HepG2 (cell line): ENCODE measurements around the gene EYA2. TPM values are rescaled to one million over a fixed set of nuclear protein-coding genes. Genes with fewer than 3 reads are reported as not detected.
A peak's percentile ranks its signal among the peaks of the same experiment; 100 is the strongest.

Experiments used
- ARID2 ChIP-seq: sonication (generic); formaldehyde crosslinking; IDR thresholded peaks from 2 replicates; pipeline ENCODE4 v1.8.1; 2022; ENCODE audit warnings: mild to moderate bottlenecking, missing genetic modification reagents, borderline replicate concordance
- ATAD3A ChIP-seq: sonication (generic); formaldehyde crosslinking; IDR thresholded peaks from 2 replicates; pipeline ENCODE4 v1.4.0; 2020; ENCODE audit warnings: missing genetic modification reagents
- RBM39 ChIP-seq: fragments of 200-400 bp; formaldehyde crosslinking; IDR thresholded peaks from one replicate; pipeline ENCODE4 v1.6.1; 2018; ENCODE audit warnings: antibody characterized with exemption, mild to moderate bottlenecking, low read depth, low read length; ENCODE audit not compliant: poor library complexity, severe bottlenecking
- SRSF9 ChIP-seq: fragments of 200-400 bp; formaldehyde crosslinking; IDR thresholded peaks from 2 replicates; pipeline ENCODE4 v1.6.1; 2018; ENCODE audit warnings: borderline replicate concordance, mild to moderate bottlenecking, low read depth, low read length; ENCODE audit not compliant: insufficient read depth, poor library complexity, severe bottlenecking
- ZNF274 ChIP-seq: sonication (generic); formaldehyde crosslinking; IDR thresholded peaks from 2 replicates; pipeline ENCODE4 v1.5.1; 2020; ENCODE audit warnings: mild to moderate bottlenecking, missing genetic modification reagents
- ZNF33A ChIP-seq: sonication (generic); formaldehyde crosslinking; IDR thresholded peaks from 2 replicates; pipeline ENCODE4 v1.5.1; 2020; ENCODE audit warnings: missing genetic modification reagents, mild to moderate bottlenecking, moderate library complexity, borderline replicate concordance
- ZNF746 ChIP-seq: sonication (generic); formaldehyde crosslinking; IDR thresholded peaks from 2 replicates; pipeline ENCODE4 v1.8.0; 2022; ENCODE audit warnings: mild to moderate bottlenecking, missing genetic modification reagents
- polyA plus RNA-seq, 8 experiments: library from polyadenylated mRNA; depleted of rRNA in 3 of 8; stranded (reverse) in 7 of 8; unstranded in 1 of 8; fragments of >200 nt; fragmentation: Illumina TruSeq in 4 of 8; extraction: Trizol in 4 of 8; gene quantifications; 2 replicates each; pipeline versions ENCODE4 v1.2.1 to v1.2.3, GENCODE V29; 2011 to 2016; ENCODE audit warnings: low read depth in 4 of 8, missing spikeins in 1 of 8, mixed read lengths in 1 of 8; ENCODE audit not compliant: insufficient read depth in 1 of 8
- total RNA-seq, 5 experiments: library from RNA; depleted of rRNA; stranded (reverse); fragments of >200 nt; fragmentation: Illumina TruSeq; extraction: Trizol; gene quantifications; 2 replicates each; pipeline ENCODE4 v1.2.3, GENCODE V29; 2016; ENCODE audit warnings: low read depth in 1 of 5
- TF ChIP-seq, protein P1 (sequence below): sonication (generic); formaldehyde crosslinking; IDR thresholded peaks from 2 replicates; pipeline ENCODE4 v1.4.0; 2020; ENCODE audit warnings: missing genetic modification reagents
- TF ChIP-seq, protein P2 (sequence below): sonication (generic); formaldehyde crosslinking; IDR thresholded peaks from 2 replicates; pipeline ENCODE4 v1.4.0; 2020; ENCODE audit warnings: mild to moderate bottlenecking, missing genetic modification reagents
- TF ChIP-seq, protein P3 (sequence below): IDR thresholded peaks from 2 replicates; pipeline ENCODE4 v1.6.1; 2016; ENCODE audit warnings: missing biosample characterization, missing genetic modification reagents, low read depth
- TF ChIP-seq, protein P4 (sequence below): sonication (generic); formaldehyde crosslinking; IDR thresholded peaks from 2 replicates; pipeline ENCODE4 v1.5.1; 2020; ENCODE audit warnings: mild to moderate bottlenecking, missing genetic modification reagents, borderline replicate concordance
- TF ChIP-seq, protein P5 (sequence below): sonication (generic); formaldehyde crosslinking; IDR thresholded peaks from 2 replicates; pipeline ENCODE4 v1.4.0; 2020; ENCODE audit warnings: mild to moderate bottlenecking, missing genetic modification reagents, borderline replicate concordance
- TF ChIP-seq, protein P6 (sequence below): sonication (generic); formaldehyde crosslinking; IDR thresholded peaks from 2 replicates; pipeline ENCODE4 v1.4.0; 2020; ENCODE audit warnings: low read depth, missing genetic modification reagents

The EYA2 gene
- total and polyA plus RNA-seq, 2 of the 13 experiments (the other 11 are each of a cell fraction or from before 2014, with no cell fraction given) = not detected

DNA sequence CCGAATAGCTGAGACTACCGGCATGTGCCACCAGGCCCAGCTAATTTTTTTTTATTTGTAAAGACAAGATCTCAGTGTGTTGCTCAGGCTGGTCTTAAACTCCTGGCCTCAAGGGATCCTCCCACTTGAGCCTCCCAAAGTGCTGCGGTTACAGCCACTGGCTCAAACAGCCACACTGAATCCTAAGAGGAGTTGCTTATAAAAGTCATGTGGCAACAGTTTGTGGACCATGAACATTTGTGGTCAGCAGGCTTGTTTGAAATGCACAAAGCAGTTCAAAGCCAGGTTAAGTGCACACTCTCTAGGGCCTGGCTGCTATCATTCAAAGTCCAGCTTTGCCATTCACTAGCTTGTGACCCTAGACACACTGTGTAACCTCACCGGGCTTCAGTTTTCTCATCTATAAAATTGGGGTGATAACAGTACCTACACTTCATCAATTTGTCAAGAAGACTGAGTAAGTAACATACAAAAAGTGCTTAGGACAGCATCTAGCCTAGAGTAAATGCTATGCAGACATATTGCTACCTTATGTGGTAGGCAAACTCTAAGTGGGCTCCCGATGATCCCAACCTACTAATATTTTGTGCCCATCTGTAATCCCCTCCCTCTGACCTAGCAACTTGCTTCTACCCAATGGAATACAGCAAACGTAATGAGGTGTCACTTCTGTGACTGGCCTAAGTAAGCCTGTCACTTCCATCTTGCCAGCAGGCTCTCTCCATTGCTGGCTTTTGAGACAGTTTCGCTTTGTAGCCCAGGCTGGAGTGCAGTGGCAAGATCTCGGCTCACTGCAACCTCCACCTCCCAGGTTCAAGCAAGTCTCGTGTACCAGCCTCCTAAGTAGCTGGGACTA, 338.9 kb downstream of the EYA2 start (continued):
- TF ChIP-seq, protein P1, sequence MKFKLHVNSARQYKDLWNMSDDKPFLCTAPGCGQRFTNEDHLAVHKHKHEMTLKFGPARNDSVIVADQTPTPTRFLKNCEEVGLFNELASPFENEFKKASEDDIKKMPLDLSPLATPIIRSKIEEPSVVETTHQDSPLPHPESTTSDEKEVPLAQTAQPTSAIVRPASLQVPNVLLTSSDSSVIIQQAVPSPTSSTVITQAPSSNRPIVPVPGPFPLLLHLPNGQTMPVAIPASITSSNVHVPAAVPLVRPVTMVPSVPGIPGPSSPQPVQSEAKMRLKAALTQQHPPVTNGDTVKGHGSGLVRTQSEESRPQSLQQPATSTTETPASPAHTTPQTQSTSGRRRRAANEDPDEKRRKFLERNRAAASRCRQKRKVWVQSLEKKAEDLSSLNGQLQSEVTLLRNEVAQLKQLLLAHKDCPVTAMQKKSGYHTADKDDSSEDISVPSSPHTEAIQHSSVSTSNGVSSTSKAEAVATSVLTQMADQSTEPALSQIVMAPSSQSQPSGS = peak; percentile 73; the same call in 1 of the 2 replicates
- TF ChIP-seq, protein P2, sequence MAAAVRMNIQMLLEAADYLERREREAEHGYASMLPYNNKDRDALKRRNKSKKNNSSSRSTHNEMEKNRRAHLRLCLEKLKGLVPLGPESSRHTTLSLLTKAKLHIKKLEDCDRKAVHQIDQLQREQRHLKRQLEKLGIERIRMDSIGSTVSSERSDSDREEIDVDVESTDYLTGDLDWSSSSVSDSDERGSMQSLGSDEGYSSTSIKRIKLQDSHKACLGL = no peak
- TF ChIP-seq ZNF274 (CRISPR knock-in tag) (no peak), RBM39 (no peak), SRSF9 (no peak), ZNF33A (no peak), ZNF746 (CRISPR knock-in tag) (no peak), ATAD3A (CRISPR knock-in tag) (no peak), ARID2 (CRISPR knock-in tag) (no peak)
- TF ChIP-seq, protein P3, sequence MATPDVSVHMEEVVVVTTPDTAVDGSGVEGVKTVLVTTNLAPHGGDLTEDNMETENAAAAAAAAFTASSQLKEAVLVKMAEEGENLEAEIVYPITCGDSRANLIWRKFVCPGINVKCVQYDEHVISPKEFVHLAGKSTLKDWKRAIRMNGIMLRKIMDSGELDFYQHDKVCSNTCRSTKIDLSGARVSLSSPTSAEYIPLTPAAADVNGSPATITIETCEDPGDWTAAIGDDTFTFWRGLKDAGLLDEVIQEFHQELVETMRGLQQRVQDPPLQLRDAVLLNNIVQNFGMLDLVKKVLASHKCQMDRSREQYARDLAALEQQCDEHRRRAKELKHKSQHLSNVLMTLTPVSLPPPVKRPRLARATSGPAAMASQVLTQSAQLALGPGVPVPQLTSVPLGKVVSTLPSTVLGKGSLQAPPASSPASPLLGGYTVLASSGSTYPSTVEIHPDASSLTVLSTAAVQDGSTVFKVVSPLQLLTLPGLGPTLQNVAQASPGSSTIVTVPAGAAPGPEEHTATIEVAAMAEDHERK = no peak
- TF ChIP-seq, protein P4, sequence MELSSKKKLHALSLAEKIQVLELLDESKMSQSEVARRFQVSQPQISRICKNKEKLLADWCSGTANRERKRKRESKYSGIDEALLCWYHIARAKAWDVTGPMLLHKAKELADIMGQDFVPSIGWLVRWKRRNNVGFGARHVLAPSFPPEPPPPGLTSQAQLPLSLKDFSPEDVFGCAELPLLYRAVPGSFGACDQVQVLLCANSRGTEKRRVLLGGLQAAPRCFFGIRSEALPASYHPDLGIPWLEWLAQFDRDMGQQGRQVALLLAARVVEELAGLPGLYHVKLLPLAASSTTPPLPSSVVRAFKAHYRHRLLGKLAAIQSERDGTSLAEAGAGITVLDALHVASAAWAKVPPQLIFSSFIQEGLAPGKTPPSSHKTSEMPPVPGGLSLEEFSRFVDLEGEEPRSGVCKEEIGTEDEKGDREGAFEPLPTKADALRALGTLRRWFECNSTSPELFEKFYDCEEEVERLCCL (CRISPR knock-in tag) = no peak
- TF ChIP-seq, protein P5, sequence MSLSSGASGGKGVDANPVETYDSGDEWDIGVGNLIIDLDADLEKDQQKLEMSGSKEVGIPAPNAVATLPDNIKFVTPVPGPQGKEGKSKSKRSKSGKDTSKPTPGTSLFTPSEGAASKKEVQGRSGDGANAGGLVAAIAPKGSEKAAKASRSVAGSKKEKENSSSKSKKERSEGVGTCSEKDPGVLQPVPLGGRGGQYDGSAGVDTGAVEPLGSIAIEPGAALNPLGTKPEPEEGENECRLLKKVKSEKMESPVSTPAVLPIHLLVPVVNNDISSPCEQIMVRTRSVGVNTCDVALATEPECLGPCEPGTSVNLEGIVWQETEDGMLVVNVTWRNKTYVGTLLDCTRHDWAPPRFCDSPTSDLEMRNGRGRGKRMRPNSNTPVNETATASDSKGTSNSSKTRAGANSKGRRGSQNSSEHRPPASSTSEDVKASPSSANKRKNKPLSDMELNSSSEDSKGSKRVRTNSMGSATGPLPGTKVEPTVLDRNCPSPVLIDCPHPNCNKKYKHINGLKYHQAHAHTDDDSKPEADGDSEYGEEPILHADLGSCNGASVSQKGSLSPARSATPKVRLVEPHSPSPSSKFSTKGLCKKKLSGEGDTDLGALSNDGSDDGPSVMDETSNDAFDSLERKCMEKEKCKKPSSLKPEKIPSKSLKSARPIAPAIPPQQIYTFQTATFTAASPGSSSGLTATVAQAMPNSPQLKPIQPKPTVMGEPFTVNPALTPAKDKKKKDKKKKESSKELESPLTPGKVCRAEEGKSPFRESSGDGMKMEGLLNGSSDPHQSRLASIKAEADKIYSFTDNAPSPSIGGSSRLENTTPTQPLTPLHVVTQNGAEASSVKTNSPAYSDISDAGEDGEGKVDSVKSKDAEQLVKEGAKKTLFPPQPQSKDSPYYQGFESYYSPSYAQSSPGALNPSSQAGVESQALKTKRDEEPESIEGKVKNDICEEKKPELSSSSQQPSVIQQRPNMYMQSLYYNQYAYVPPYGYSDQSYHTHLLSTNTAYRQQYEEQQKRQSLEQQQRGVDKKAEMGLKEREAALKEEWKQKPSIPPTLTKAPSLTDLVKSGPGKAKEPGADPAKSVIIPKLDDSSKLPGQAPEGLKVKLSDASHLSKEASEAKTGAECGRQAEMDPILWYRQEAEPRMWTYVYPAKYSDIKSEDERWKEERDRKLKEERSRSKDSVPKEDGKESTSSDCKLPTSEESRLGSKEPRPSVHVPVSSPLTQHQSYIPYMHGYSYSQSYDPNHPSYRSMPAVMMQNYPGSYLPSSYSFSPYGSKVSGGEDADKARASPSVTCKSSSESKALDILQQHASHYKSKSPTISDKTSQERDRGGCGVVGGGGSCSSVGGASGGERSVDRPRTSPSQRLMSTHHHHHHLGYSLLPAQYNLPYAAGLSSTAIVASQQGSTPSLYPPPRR (CRISPR knock-in tag) = 0 out of 2 replicates have a peak, but pooled peaks have one; percentile 64
- TF ChIP-seq, protein P6, sequence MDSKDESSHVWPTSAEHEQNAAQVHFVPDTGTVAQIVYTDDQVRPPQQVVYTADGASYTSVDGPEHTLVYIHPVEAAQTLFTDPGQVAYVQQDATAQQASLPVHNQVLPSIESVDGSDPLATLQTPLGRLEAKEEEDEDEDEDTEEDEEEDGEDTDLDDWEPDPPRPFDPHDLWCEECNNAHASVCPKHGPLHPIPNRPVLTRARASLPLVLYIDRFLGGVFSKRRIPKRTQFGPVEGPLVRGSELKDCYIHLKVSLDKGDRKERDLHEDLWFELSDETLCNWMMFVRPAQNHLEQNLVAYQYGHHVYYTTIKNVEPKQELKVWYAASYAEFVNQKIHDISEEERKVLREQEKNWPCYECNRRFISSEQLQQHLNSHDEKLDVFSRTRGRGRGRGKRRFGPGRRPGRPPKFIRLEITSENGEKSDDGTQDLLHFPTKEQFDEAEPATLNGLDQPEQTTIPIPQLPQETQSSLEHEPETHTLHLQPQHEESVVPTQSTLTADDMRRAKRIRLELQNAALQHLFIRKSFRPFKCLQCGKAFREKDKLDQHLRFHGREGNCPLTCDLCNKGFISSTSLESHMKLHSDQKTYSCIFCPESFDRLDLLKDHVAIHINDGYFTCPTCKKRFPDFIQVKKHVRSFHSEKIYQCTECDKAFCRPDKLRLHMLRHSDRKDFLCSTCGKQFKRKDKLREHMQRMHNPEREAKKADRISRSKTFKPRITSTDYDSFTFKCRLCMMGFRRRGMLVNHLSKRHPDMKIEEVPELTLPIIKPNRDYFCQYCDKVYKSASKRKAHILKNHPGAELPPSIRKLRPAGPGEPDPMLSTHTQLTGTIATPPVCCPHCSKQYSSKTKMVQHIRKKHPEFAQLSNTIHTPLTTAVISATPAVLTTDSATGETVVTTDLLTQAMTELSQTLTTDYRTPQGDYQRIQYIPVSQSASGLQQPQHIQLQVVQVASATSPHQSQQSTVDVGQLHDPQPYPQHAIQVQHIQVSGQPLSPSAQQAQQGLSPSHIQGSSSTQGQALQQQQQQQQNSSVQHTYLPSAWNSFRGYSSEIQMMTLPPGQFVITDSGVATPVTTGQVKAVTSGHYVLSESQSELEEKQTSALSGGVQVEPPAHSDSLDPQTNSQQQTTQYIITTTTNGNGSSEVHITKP (CRISPR knock-in tag) = peak; percentile 66; the same call in 1 of the 2 replicates
